OCI-LY1 (cell line): ENCODE data around the gene SMOC2.

ENCODE experiments used
- CTCF ChIP-seq: fragments of 200-600 bp; sonication (generic), shearing (Covaris generic); IDR thresholded peaks from 2 replicates; pipeline ENCODE4 v1.5.1; 2017; ENCODE audit warnings: mild to moderate bottlenecking, antibody characterized with exemption, low read length, moderate library complexity, mixed read lengths
- EZH2 ChIP-seq: fragments of 200-600 bp; sonication (generic), shearing (Covaris generic); IDR thresholded peaks from 2 replicates; pipeline ENCODE4 v1.8.0; 2017; ENCODE audit warnings: borderline replicate concordance, mixed run types, mild to moderate bottlenecking, antibody characterized with exemption, low read length, moderate library complexity, mixed read lengths

GRCh38 chr6:168632694-168633093 is 191.7 kb downstream of the SMOC2 start:
- TF ChIP-seq EZH2, result no peak
- no peak for TF ChIP-seq CTCF
